ENCODE results near the gene MSMP.
A peak's percentile ranks its signal among the peaks of the same experiment; 100 is the strongest.

MSMP gene, protein sequence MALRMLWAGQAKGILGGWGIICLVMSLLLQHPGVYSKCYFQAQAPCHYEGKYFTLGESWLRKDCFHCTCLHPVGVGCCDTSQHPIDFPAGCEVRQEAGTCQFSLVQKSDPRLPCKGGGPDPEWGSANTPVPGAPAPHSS

DNA sequence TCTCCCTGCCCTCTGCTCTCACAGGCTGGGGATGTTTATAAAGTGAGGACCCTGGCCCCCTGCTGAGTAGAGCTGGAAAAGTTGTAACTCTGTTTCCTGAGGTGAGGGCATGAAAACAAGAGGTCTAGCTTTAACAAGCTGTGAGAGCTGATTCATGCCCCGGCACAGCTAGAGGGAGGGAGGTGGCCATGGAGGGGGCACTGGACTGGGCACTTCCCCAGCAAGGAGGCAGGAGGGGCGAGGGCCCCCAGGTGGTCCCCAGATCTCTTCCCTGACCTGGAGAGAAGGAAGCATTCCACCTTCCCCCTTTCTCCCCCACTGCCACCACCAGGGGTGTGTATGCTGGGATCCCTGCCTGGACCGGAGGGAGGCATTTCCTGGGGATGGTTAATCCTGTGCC lies at the start of gene MSMP:
MSMP (minus strand) TSS at position 13 of the 400 bp plus-strand sequence. CDS start 147 bp downstream, outside the sequence.
- no peak for DNase-seq

DNA sequence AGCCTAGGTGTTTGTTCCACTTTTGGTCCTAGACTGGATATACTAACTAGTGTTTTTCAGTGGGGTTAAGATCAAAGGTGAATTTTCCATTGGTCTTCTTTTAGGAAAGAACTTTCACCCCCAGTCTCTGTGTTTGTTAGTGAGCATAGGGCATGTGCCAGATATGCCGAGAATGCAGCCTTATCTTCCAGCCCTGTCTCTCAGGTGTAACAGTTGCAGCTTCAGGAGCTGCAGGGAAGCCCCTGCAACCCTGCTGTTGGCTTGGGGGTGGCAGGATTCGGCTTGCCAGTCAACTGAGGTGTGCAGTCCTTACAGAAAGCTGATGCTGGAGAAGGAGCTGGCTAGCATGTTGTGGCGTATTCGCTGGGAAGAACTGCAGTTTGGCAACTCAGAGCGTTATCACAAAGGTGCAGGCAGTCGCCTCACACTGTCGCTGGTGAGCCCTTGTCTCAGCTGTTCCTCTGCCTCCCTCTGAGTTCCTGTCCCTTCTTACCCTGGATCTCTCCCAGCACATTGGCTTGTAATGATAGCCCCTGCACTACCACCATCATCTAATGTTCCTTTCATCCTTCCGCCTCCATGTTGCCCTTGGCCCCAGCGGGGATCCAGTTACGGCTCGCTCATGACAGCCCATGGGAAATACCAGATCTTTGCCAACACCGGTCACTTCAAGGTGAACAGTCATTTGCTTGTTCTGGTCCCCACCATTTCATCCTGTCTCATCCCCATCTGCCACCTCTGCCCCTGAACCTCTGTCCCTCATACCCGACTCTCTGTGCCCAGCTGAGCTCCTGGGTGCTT lies 47.5 kb upstream of the MSMP start:
- no peak for DNase-seq

DNA sequence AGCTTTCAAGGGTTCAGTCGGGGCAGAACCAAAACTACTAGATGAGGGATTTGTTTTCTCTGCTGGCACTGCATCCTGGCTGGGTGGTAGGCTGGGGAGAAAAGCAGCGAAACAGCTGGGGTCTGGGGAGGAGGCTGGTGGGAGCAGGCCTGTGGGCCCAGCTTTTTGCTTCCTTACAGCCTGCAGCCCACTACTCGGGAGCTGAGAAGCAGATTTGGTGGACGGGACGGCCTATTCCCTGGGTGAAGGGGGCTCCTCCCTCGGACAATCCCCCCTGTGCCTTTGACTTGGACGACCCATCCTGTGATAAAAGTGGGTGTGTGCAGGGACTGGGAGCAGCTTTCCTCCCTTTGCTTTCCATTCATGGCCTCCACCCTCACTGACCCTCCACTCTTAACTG lies 46.5 kb upstream of the MSMP start:
- no peak for DNase-seq

DNA sequence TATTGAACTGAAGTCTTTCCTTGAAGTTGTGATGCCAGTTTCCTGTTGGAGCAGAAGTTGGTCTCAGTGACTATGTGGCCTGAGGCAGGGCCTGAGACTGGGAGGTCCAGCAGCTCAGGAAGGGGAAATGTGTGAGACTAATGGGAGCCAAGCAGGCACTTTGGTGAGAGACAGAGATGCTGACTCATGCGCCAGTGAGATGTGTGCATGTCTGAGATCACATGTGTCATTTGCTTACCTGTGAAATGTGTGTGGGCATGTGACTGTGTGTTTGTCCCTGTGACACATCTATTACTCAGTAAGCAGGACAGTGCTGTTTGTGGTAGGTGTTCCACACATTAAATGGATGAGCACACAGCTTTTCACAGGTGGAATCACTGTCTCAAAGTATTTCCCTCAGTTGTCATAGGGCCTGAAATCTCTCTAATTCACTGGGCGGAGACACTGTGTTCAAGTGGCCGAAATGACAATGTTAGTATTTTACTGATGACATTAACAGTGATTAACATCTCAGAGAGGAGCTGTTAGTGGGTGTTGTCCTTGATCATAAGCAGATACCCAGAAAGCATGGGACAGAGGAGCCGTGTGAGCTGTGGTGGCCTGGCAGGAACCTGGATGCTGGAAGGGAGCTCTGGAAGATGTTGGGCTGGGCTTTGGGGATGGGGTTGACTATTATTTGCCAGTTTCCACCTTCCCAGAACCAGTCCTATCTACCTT lies 44.7 kb upstream of the MSMP start:
- DNase-seq, result no peak

DNA sequence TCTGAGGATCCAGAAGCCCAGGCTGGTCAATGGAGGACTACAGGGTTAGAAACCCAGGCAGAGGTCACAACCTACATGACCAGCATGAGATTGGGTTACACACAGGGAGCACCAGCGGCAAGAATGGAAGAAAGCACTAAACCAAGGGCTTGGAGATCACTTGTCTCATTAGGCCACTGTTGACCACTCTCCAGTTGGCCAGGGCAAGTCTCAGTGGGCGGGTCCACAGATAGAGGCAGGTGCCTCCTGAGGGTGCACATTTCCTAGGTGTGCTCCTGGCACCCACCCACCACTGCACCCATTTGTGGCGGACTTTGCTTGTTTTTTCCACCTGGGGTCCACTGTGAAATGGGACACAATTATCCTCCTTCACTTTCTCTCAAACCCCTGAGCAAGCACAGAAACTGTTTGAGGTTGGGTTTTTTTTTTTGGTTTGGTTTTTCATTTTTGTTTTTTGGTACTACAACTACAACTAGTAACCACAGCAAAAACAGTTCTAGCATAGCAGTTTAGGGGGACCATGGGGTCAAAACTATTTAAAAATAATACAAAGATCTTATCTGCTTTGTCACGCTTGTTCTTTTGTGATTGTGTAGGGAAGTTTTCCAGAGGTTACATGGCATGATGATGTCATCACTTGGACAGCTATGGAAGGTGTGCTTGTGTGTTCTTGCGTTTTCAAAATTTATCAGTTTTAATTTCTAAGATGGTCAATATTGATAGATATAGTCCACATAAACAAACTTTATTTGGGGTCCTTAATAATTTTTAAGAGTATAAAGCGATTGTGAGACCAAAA lies 43.4 kb upstream of the MSMP start:
- no peak for DNase-seq

DNA sequence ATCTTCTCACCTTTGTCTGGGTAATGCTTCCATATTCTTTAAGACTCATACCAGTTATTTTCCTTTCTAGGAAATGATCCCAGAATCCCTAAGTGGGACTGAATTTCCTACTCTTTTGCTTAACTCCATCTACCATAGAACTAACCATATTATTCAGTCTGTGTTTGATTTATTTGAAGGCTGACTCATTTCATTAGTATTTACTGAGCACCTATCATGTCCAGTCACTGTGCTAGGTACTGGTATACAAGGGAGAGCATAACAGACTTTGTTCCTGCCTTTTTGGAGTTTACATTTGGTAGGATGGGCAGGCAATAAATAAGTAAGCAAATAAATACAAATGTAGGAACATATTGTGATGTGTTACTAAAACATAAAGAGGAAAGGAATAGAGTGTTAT lies 41.6 kb upstream of the MSMP start:
- no peak for DNase-seq

DNA sequence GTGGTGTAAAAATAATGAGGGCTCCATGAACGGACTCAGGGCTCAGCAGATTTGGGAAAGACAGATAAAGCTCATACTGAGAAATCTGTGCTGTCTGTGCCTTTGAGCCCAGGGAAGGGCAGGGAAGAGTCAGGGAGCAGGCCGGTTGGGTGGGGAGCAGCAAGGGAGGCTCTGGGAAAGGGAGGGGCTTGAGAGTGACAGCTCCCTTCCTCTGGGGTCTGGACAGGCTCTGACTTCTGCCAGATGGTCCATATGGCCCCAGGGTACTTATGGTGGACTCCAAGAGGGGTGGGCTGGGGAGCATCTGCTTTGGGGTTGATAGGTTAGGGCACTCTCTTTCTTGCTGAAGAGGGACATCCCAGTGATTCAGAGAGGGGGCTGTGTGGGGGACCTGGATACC lies 39.4 kb upstream of the MSMP start:
- no peak for DNase-seq

DNA sequence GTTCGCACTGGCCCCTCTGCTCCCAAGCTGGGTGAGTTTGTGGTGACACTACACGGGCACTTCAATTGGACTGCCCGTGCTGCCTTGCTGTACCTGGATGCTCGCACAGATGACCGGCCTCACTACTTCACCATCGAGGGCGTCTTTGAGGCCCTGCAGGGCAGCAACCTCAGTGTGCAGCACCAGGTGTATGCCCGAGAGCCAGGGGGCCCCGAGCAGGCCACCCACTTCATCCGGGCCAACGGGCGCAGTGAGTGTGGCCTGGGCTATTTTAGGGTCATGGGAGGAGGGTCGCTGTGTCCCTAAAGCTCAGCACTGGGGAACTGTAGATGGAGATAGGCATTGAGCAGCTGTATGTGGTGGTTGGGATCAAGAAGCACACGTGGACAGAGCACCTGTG lies 38.8 kb upstream of the MSMP start:
- DNase-seq, result no peak

DNA sequence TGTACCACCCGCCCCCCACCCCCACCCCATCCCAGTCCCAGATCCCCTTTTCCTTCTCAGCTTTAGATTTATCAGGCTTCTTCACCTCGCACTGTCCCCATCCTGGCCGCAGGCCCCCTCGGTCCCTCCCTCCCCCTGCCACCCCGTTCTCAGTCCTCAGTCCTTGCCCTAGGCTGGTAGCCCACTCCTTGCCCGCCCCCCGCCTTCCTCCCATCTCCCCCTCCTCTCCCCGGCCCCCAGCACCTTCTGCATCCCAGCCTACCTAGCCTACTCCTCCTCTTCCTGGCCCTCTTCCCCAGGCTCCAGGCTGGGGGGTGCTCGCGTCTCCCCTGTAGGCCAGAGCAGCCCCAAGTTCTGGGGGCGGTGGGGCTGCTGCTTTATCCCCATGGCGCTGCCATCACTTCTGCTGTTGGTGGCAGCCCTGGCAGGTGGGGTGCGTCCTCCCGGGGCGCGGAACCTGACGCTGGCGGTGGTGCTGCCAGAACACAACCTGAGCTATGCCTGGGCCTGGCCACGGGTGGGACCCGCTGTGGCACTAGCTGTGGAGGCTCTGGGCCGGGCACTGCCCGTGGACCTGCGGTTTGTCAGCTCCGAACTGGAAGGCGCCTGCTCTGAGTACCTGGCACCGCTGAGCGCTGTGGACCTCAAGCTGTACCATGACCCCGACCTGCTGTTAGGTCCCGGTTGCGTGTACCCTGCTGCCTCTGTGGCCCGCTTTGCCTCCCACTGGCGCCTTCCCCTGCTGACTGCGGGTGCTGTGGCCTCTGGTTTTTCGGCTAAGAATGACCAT lies 38.1 kb upstream of the MSMP start:
- DNase-seq, result no peak

DNA sequence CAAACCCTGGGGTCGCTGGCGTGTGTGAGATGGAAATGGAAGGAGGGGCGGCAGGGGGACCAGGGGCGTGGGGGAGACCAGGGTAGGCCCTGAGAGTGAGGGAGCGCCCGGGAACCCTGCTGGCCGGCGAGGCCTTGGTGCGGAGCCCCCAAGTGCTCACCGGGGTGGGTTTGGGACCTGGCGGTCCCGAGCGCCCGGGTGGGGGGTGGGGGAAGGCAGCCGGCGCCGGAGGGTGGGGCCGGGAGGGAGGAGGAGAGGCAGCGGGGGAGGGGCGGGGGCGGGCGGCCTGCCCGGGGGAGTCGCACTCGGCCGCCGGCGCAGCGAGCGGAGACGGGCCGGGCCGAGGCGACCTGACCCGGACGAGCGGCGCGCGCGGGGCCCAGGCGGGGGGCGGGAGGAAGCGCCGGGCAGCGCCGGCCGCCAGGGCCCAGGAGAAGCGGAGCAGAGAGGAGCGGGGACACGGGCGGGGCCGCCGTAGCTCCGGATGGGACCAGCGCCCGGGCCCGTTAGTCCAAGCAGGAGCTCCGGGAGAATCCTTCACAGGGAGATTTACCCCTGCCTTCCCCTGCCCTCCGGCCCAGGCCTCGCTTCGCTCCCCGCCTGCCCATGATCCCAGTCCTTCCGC lies 37.3 kb upstream of the MSMP start, which contains the start of gene NPR2:
NPR2 (plus strand) TSS at position 295 of the 625 bp plus-strand sequence. CDS start 818 bp downstream, outside the sequence.
- DNase-seq, result peak in 1 of 4 experiments; percentile 7

DNA sequence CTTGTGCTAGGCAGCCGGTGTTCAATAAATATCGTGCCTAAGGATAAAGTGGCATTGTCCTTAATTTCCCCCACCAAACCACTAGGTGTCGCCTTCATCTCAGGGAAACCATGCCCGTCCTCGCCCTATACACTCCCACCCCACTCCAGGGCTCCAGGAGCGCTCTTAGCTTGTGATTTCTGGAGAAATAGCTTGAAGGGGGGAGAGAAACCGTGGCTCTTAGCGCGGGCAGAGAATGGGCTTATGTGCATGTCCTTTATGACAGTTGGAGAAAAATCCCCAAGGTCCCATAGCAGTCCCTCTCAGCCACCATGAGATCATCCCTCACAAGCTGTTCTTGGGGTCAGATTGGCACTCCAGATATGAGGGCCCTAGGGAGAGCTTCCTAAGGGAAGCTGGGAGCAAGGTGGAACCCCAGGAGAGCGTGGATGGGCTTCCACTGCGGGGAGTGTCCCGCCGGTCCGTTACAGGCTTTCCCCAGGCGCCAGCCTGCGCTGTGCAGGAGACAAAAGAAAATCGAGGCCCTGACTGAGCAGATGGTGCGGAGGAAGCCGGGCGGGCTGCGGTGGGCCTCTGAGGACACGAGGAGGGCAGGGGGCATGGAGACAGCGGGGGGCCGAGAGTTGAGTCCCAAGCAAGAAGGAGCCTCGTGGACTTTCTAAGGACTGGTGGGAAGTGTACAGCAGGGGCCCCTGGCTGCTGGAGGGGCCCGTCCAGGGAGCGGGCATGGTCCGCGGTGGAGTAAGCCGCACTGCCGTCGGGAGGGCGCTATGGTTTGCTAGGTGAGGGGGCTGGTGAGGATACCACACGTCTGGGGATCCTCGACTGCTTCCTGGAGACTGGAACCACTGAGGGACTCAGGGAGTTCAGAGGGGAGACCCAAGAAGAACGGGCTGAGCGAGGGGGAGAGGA lies 36.6 kb upstream of the MSMP start:
- peak; percentile 12 to 19 (median 14) for DNase-seq

DNA sequence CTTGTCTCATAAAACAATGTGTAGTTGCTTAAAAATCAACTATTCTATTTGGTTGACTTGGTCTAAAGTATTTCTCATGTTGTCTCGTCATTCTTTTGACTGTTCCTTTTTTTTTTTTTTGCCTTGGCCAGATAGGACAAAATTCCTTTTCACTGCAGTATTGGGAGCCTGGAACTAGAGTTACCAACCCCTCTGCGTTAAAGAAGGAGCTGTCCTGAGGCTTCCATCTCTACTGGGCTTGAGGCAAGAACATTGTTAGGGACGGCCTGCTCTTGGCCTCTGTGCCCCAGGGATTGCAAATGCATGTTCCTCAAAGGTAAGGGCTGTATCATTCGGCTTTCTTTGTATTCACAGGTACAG lies 35.9 kb upstream of the MSMP start:
- DNase-seq, result no peak

DNA sequence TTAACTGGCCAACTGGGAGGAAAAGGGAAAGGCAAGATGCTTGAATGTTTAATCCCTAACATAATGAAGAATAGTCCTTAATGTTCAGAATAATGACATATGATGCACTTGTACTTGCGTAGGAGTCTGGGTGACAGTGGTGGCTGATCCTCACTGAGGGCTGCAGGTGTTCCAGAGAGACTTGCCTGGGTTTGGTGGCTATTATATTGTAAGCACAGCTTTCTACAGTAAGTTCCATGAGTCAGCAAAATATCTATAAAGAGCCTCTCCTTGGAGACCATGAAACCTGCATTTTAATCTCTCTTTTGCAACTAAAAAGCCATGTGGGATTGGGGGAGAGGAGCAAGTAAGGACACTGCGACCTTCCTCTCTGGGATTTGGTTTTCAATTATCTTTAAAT lies 35.5 kb upstream of the MSMP start:
- no peak for DNase-seq

DNA sequence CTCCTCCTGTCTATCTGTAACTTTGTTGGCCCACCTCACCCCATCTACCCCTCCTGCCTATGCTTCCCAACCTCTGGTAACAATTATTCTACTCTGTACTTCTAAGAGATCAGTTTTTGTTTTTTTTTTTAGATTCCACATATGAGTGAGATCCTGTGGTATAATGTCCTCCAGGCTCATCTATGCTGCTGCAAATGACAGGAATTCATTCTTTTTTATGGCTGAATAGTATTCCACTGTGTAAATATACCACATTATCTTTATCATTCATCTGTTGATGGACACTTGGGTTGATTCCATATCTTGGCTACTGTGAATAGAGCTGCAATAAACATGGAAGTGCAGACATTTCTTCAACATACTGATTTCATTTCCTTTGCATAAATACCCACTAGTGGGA lies 29.3 kb upstream of the MSMP start:
- no peak for DNase-seq

DNA sequence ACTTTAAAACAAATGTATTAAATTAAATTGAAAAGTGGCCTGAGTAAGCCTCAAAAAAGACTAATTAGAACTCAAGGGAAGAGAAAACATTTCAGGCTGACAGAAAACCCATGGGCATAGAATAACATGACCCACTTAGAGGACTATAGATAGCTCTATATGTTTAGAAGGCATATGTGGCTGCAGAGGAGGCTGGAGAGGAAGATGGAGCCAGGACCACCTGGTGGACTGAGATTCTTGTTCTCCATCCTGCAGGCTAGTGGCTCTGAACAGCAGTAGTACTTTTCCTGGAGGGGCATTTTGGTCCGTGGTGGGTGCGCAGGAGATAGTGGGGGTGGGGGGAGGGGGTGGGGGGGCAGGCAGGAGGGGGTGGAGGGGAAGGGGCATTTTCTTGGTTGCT lies 27.0 kb upstream of the MSMP start:
- no peak for DNase-seq

DNA sequence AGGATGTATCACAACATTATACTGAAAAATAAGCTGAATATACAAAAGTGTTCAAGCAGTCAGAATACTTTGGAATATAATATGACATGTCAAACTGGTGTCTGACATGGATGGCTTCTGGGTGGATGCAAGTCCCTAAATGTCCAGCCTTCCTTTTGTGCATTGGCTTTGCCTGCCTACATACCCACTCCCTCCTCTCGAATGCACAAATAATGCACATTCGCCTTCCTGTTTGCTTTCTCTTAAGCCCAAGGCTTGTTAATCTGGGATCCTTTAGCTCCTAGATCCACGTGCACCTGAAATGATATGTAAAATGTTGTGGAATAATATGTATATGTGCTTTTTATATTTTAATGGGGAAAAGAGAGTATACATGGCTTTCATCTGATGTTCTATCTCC lies 24.4 kb upstream of the MSMP start:
- no peak for DNase-seq

DNA sequence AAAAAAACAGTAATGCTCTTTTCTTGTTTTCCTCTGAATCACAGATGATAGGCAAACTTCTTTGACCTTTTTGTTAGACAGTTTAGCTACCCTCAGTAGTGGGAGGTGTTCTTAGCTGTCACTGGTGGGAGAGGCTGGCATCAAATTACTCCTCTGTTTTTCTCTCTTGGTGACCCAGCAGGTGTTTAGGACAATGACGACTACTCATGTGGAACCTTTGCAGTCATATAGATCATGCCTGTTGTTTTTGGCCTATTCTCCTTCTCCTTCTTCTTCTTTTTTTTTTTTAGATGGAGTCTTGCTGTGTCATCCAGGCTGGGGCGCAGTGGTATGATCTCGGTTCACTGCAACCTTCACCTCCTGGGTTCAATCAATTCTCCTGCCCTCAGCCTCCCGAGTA lies 21.9 kb upstream of the MSMP start:
- no peak for DNase-seq

DNA sequence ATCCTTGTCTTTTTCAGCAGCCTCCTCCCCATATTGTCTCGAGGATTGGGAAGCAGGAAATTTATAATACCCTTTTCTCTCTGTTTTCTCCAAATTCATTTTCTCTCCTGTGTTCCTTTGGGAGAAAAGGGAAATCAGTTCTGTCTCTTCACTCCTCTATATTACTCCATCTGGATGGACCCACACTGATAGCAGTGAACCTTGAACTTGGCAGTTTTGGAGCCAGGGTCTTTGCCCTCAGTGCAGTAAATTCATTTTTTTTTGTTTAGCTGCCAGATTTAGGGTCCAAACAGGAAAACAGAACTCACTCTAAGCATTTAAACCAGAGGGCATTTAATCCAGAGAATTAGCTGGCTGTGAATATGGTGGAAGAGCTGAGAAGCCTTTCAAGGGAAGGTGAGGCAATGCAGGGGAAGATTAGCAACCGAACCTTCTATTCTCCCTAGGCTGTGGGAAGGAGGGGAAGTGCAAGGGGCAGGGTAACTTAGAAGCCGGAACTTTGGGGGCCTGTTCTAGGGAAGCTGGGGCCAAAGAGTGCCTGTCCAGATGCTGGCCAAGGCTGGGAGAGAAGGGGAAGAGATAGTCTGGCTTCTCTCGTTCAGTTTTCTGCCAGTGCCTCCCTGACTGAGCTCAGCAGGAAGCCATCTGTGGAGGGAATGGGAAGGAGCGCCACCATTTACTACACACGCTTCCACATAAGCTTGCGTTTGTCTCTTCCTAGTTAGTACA lies 21.0 kb upstream of the MSMP start:
- no peak for DNase-seq

DNA sequence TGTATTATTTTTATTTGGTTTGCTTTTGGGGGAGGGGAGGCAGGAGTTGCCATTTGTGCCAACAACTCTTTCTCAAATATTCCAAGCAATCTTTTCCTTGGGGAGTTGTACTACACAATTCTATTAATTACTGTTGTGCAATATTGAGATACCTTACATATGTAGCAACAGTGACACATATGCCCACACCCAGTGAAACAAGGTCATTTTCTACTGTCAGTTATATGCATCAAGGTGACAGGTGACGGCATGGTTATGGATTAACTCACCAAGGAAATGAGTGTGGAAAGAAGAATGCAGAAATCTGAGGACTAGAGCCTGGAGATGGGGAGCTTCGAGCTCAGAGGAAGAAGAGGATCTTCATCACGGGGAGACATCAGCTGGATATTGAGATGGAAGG lies 17.9 kb upstream of the MSMP start:
- no peak for DNase-seq

DNA sequence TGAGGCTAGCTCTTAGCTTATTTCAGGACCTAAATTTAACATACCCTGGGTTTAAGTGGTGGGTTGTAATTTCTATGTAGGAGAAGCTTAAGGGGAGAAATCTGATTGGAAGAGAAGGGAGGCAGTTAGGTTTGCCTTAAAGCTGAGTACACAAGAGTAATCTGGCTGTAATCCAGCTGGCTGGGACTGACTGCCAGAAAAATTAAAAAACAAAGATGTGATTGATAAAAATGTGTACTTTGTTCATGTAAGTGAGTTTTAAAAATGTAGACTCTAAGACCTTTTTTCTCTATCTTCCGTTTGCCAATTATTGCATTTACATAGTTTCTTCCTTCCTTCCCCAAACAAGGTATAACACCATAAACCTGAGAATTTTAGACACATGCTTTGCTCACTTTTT lies 17.5 kb upstream of the MSMP start:
- no peak for DNase-seq

Measured in activated CD4-positive, CD25-positive, alpha-beta regulatory T cell (primary cell).